Activated B cell treated with CpG ODN at 0.5 μM for 24 hours (primary cell): ENCODE measurements around the gene PRSS35. TPM values are rescaled to one million over a fixed set of nuclear protein-coding genes. Genes with fewer than 3 reads are reported as not detected.

ENCODE experiments used
- ATAC-seq: fragments of 200-7000 bp; cut with Tn5 transposase; one replicate; pipeline ENCODE4 v1.10.0; 2021; ENCODE audit warnings: low read depth, mild to moderate bottlenecking, moderate library complexity
- CTCF ChIA-PET: fragments of 350-600 bp; sonication (Branson Sonifier 250); formaldehyde crosslinking; loops from one replicate; lab custom pipeline; 2021; ENCODE audit warnings: antibody characterized with exemption; lab: Charles Lee
- POLR2A ChIA-PET: fragments of 350-600 bp; sonication (Branson Sonifier 250); formaldehyde crosslinking; loops from one replicate; lab custom pipeline; 2021; ENCODE audit warnings: antibody characterized with exemption; lab: Charles Lee
- DNase-seq: peaks from one replicate; pipeline ENCODE4 v3.0.0; 2022
- H3K27ac Mint-ChIP-seq: one replicate; pipeline ENCODE4 v1.8.0; 2020; ENCODE audit warnings: mixed read lengths
- H3K27me3 Mint-ChIP-seq: one replicate; pipeline ENCODE4 v1.8.0; 2021; ENCODE audit warnings: mixed read lengths
- H3K36me3 Mint-ChIP-seq: one replicate; pipeline ENCODE4 v1.8.0; 2021; ENCODE audit warnings: low read depth, mixed read lengths
- H3K4me1 Mint-ChIP-seq: one replicate; pipeline ENCODE4 v1.8.0; 2021; ENCODE audit warnings: mixed read lengths
- H3K4me3 Mint-ChIP-seq: one replicate; pipeline ENCODE4 v1.8.0; 2020; ENCODE audit warnings: mild to moderate bottlenecking, mixed read lengths
- H3K9me3 Mint-ChIP-seq: one replicate; pipeline ENCODE4 v1.8.0; 2020; ENCODE audit warnings: mixed read lengths
- intact Hi-C: fragments of 100-400 bp; cut with micrococcal nuclease; formaldehyde crosslinking; loops from one replicate; pipeline ENCODE4 v1.15.1; 2024
- total RNA-seq: library from RNA; stranded (reverse); gene quantifications from 2 replicates; pipeline ENCODE4 v1.2.3, GENCODE V29; 2022
- TF ChIP-seq, protein P1 (sequence below): fragments of 200-600 bp; IDR thresholded peaks from one replicate; pipeline ENCODE4 v1.8.0; 2022; ENCODE audit warnings: antibody characterized with exemption, mild to moderate bottlenecking

PRSS35 gene
- total RNA-seq, 1 donor from 2014 or later = not detected

DNA sequence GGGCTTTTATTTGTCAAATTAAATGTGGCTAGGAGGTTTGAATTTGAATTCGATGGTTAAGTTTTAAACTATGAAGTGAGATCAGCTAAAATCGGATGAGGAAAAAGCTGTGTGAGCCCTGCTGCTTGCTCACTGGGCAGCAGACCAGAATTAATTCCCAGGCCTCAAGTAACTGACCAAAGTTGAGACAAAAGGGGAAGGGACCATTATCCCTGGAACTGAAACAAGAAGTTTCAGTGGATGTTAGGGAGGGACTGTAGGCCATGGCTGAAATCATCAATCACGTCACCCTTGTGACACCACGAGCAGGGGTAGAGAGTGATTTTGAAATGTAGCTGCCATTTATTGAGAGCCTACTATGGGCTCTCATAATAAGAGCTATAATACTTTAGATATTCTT, 7.0 kb upstream of the PRSS35 start:
- TF ChIP-seq, protein P1, sequence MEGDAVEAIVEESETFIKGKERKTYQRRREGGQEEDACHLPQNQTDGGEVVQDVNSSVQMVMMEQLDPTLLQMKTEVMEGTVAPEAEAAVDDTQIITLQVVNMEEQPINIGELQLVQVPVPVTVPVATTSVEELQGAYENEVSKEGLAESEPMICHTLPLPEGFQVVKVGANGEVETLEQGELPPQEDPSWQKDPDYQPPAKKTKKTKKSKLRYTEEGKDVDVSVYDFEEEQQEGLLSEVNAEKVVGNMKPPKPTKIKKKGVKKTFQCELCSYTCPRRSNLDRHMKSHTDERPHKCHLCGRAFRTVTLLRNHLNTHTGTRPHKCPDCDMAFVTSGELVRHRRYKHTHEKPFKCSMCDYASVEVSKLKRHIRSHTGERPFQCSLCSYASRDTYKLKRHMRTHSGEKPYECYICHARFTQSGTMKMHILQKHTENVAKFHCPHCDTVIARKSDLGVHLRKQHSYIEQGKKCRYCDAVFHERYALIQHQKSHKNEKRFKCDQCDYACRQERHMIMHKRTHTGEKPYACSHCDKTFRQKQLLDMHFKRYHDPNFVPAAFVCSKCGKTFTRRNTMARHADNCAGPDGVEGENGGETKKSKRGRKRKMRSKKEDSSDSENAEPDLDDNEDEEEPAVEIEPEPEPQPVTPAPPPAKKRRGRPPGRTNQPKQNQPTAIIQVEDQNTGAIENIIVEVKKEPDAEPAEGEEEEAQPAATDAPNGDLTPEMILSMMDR = no peak
- Mint-ChIP-seq H3K36me3 (no peaks in the 10 kb centered on the region), H3K4me1 (no peaks in the 10 kb centered on the region), H3K4me3 (no peak overlapping the region), H3K27ac (no peak overlapping the region), H3K27me3 (no peaks in the 10 kb centered on the region), H3K9me3 (peaks cover 9% of the 10 kb centered on the region)
- ChIA-PET CTCF (interaction anchor here (1.2 to 1.8 kb wide), 3 partner anchors 9 to 1235 kb away, joined by 3 to 5 read pairs (median 4); no protein-coding TSS in a partner anchor), POLR2A (no interaction called here)
- no peak for DNase-seq
- intact Hi-C loops = no loop called here
- no peak for ATAC-seq

DNA sequence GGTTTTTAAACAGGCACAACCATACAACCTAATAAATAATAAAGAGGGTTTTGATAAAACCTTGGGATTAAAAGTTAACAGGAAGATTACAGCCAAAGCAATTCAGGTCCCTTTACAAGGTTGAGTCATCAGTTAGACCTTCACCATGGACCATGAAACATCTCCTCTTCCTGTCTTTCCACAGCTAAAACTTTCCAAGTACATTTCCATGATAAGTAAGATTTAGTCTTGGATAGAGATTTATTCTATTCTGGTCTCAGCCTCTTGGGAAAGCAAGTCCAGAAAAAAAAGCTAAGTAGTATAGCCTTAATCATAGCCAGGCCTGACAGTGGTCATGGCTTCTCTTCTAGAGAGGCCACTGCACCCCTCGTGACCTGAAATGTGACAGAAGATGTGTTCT, 2.9 kb upstream of the PRSS35 start:
- ATAC-seq (no peak), DNase-seq (no peak)
- peaks cover 19% of the 10 kb centered on the region for H3K27me3 Mint-ChIP-seq
- ChIA-PET POLR2A (no interaction called here), CTCF (no interaction called here)
- H3K4me1 Mint-ChIP-seq = peaks cover 9% of the 10 kb centered on the region
- H3K27ac Mint-ChIP-seq = no peak overlapping the region
- no peak overlapping the region for H3K4me3 Mint-ChIP-seq
- H3K36me3 Mint-ChIP-seq = no peaks in the 10 kb centered on the region
- intact Hi-C loops = no loop called here
- no peaks in the 10 kb centered on the region for H3K9me3 Mint-ChIP-seq
- TF ChIP-seq, protein P1 = no peak

DNA sequence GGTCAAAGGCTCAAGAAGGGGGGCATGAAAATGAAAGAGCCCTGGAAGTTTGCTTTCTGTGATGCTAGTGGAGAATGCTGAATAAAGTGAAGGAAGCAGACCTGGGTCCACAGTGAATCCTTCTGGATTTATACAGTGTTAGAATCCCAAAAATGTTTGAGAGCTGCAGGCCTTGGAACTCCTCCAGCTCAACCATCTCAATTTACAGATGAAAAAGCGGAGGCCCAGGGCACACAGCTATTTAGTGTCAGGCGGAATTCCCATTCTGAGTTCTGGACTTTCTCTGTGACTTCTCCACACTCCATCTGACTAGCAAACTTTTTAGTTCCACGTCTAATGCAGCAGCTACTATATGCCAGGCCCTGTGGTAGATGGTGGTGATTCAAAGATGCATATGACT, 1.5 kb upstream of the PRSS35 start:
- intact Hi-C loops = no loop called here
- TF ChIP-seq, protein P1 = no peak

DNA sequence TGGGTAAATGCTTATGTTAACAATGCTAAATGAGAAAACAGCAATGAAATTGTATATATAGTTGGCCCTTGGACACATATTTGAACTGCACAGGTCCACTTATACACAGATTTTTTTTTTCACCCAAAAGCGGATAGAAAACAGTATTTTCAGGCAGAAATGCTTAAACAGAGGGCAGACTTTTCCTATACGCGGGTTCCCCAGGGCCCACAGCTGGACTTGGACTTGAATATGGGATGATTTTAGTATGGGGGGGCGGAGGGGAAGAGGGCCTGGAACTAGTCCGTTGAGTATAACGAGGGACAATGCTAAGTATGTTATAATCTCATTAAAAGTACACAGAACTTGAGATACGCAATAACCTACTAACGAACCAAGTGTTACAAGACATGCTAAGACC, 1.1 kb upstream of the PRSS35 start:
- ATAC-seq (no peak), DNase-seq (no peak)
- H3K27ac Mint-ChIP-seq = no peak overlapping the region
- CTCF ChIA-PET = interaction anchor here (0.7 to 4.4 kb wide), 3 partner anchors 289 to 445 kb away, joined by 3 to 29 read pairs (median 3); partner anchors contain the start of genes DOP1A and UBE3D
- no peaks in the 10 kb centered on the region for H3K9me3 Mint-ChIP-seq
- peaks cover 19% of the 10 kb centered on the region for H3K27me3 Mint-ChIP-seq
- TF ChIP-seq, protein P1 = no peak
- H3K4me1 Mint-ChIP-seq = peaks cover 9% of the 10 kb centered on the region
- H3K36me3 Mint-ChIP-seq = no peaks in the 10 kb centered on the region
- POLR2A ChIA-PET = no interaction called here
- intact Hi-C loops = no loop called here
- no peak overlapping the region for H3K4me3 Mint-ChIP-seq

More for the DNA sequence above, 1.5 kb upstream of the PRSS35 start:
- CTCF ChIA-PET = no interaction called here
- Mint-ChIP-seq H3K9me3 (no peaks in the 10 kb centered on the region), H3K36me3 (no peaks in the 10 kb centered on the region), H3K27me3 (peaks cover 19% of the 10 kb centered on the region), H3K4me1 (peaks cover 9% of the 10 kb centered on the region), H3K4me3 (no peak overlapping the region), H3K27ac (no peak overlapping the region)
- DNase-seq (no peak), ATAC-seq (no peak)
- POLR2A ChIA-PET = no interaction called here

GRCh38 chr6:83514466-83514865, 2.1 kb downstream of the PRSS35 start:
- TF ChIP-seq, protein P1 = no peak
- ATAC-seq = no peak
- intact Hi-C loops = loop anchor here (1.0 kb wide), 1 partner anchor 1244 kb away; no protein-coding TSS in a partner anchor
- ChIA-PET CTCF (interaction anchor here (0.6 to 4.4 kb wide), 11 partner anchors 8 to 1253 kb away, joined by 3 to 29 read pairs (median 5); partner anchors contain the start of genes DOP1A and UBE3D), POLR2A (no interaction called here)
- Mint-ChIP-seq H3K4me3 (no peak overlapping the region), H3K27me3 (peaks cover 21% of the 10 kb centered on the region), H3K36me3 (no peaks in the 10 kb centered on the region), H3K27ac (no peak overlapping the region), H3K4me1 (peaks cover 9% of the 10 kb centered on the region), H3K9me3 (no peaks in the 10 kb centered on the region)
- no peak for DNase-seq
